Keratinocyte (primary cell): ENCODE results near the gene LUZP1.

Source experiments
- CTCF ChIP-seq, 3 experiments: IDR thresholded peaks in 1 of 3; conservative IDR thresholded peaks in 1 of 3; optimal IDR thresholded peaks in 1 of 3; 2 replicates in 2 of 3; 3 replicates in 1 of 3; pipeline versions ENCODE3 to v1.5.1; 2011; ENCODE audit warnings: low read length in 3 of 3, mild to moderate bottlenecking in 3 of 3, moderate library complexity in 2 of 3, control low read depth in 1 of 3, inconsistent platforms in 1 of 3; ENCODE audit not compliant: insufficient read depth in 2 of 3; ENCODE audit errors: extremely low read depth in 1 of 3
- EZH2 ChIP-seq: IDR thresholded peaks from one replicate; pipeline ENCODE4 v1.6.1; 2012; ENCODE audit warnings: inconsistent platforms, mild to moderate bottlenecking, low read length, moderate library complexity

- TF ChIP-seq CTCF (optimal IDR thresholded peaks at IDR 0.05 in 1 of 3, IDR thresholded peaks at IDR 0.05 in 1 of 3, conservative IDR thresholded peaks at IDR 0.05 in 1 of 3; ENCODE audit: extremely low read depth in 1 of 3, insufficient read depth in 2 of 3, low read length in 3 of 3) (no peak), EZH2 (no peak)
These were observed 129.3 kb downstream of the LUZP1 start for GRCh38 chr1:23039308-23039826.
